Measurements from ENCODE around the gene SOCS7.

DNA sequence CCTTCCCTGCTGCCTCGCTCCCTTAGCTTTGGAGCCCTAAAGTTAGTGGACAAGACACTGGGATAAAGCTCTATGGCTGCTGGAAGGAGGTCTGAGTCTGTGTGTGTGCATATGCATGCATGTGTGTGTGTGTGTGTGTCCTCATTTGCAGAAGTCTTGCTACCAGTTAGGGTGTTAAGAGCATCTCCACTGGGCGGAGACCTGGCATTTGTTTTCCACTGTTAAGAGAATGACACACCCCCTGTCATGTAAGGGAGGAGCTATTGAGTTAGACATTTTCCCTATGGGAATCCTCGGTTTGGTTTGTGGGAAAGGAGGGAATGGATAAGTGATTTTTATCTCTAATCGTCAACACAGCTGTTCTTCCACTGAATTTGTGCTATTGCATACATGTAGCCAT, 51.8 kb downstream of the SOCS7 start:
- no peak for TF ChIP-seq ZBTB33 (IDR thresholded peaks at IDR 0.05)
- no peak for TF ChIP-seq CTCF (IDR thresholded peaks at IDR 0.05; ENCODE audit: low read depth, low read length, missing input control)
- TF ChIP-seq RAD21 (IDR thresholded peaks at IDR 0.05) = no peak
- TF ChIP-seq, protein P1, sequence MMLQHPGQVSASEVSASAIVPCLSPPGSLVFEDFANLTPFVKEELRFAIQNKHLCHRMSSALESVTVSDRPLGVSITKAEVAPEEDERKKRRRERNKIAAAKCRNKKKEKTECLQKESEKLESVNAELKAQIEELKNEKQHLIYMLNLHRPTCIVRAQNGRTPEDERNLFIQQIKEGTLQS (IDR thresholded peaks at IDR 0.05) = no peak
- no peak for TF ChIP-seq YY1 (IDR thresholded peaks at IDR 0.05)
- TF ChIP-seq FOXA2 (IDR thresholded peaks at IDR 0.05) = no peak
- TF ChIP-seq TAF1 (conservative IDR thresholded peaks at IDR 0.05) = no peak
- no peak for TF ChIP-seq JUND (IDR thresholded peaks at IDR 0.05)
- TF ChIP-seq SP1 (IDR thresholded peaks at IDR 0.05) = no peak
- TF ChIP-seq, protein P2, sequence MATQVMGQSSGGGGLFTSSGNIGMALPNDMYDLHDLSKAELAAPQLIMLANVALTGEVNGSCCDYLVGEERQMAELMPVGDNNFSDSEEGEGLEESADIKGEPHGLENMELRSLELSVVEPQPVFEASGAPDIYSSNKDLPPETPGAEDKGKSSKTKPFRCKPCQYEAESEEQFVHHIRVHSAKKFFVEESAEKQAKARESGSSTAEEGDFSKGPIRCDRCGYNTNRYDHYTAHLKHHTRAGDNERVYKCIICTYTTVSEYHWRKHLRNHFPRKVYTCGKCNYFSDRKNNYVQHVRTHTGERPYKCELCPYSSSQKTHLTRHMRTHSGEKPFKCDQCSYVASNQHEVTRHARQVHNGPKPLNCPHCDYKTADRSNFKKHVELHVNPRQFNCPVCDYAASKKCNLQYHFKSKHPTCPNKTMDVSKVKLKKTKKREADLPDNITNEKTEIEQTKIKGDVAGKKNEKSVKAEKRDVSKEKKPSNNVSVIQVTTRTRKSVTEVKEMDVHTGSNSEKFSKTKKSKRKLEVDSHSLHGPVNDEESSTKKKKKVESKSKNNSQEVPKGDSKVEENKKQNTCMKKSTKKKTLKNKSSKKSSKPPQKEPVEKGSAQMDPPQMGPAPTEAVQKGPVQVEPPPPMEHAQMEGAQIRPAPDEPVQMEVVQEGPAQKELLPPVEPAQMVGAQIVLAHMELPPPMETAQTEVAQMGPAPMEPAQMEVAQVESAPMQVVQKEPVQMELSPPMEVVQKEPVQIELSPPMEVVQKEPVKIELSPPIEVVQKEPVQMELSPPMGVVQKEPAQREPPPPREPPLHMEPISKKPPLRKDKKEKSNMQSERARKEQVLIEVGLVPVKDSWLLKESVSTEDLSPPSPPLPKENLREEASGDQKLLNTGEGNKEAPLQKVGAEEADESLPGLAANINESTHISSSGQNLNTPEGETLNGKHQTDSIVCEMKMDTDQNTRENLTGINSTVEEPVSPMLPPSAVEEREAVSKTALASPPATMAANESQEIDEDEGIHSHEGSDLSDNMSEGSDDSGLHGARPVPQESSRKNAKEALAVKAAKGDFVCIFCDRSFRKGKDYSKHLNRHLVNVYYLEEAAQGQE (IDR thresholded peaks at IDR 0.05) = no peak
- TF ChIP-seq GABPA (IDR thresholded peaks at IDR 0.05 in 1 of 2, conservative IDR thresholded peaks at IDR 0.05 in 1 of 2) = no peak
- TF ChIP-seq, protein P3, sequence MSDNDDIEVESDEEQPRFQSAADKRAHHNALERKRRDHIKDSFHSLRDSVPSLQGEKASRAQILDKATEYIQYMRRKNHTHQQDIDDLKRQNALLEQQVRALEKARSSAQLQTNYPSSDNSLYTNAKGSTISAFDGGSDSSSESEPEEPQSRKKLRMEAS (IDR thresholded peaks at IDR 0.05) = no peak
- no peak for TF ChIP-seq EGR1 (IDR thresholded peaks at IDR 0.05; ENCODE audit: low read depth in 2 of 2)
